ENCODE measurements around the gene SSBP2.

- TF ChIP-seq POLR2A (IDR thresholded peaks at IDR 0.05; ENCODE audit: extremely low read depth, insufficient read length), result no peak
- peak; percentile 79 for TF ChIP-seq CTCF (IDR thresholded peaks at IDR 0.05; ENCODE audit: low read depth, low read length)
Measured at GRCh38 chr5:81506900-81507588, 243.9 kb downstream of the SSBP2 start.
